ENCODE data around the gene SF1.

Gene SF1

DNA sequence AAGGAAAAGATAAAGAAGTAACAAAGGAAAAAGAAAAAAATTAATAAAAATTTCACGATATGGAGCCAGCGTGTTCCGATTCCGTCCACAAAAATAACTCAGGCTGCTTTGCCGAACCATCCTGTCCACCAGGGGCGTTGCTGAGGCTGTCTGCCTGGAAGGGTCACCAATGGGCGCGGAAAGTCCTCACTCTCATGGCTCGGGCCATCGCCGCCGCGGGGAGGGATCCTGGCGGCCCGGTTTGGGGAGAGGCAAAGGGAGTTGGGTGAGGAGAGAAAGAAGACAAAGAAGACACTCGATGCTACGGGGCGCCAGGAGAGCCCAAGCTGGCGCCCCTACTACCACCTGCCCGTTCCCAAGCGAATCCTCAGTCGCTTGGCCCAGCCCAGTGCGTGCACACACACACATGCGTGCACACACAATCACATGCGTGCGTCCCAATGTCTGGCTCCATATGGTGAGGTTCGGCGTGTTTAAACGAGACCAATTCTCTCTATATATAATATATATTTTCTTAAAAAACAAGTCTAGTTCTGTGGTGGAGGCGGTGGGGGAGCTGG lies 13.0 kb downstream of the SF1 start:
- Histone ChIP-seq H3K27ac (no peak overlapping the region), H3K36me3 (peaks cover 77% of the 10 kb centered on the region), H3K4me3 (ENCODE audit: low read depth, low read length) (no peak overlapping the region), H3K27me3 (ENCODE audit: insufficient read depth, low read depth, severe bottlenecking) (no peaks in the 10 kb centered on the region), H3K9me3 (ENCODE audit: severe bottlenecking) (no peaks in the 10 kb centered on the region)
- DNase-seq, result no peak
- TF ChIP-seq, protein P1, sequence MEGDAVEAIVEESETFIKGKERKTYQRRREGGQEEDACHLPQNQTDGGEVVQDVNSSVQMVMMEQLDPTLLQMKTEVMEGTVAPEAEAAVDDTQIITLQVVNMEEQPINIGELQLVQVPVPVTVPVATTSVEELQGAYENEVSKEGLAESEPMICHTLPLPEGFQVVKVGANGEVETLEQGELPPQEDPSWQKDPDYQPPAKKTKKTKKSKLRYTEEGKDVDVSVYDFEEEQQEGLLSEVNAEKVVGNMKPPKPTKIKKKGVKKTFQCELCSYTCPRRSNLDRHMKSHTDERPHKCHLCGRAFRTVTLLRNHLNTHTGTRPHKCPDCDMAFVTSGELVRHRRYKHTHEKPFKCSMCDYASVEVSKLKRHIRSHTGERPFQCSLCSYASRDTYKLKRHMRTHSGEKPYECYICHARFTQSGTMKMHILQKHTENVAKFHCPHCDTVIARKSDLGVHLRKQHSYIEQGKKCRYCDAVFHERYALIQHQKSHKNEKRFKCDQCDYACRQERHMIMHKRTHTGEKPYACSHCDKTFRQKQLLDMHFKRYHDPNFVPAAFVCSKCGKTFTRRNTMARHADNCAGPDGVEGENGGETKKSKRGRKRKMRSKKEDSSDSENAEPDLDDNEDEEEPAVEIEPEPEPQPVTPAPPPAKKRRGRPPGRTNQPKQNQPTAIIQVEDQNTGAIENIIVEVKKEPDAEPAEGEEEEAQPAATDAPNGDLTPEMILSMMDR (IDR thresholded peaks at IDR 0.05; ENCODE audit: low read depth, low read length), result peak; percentile 51

DNA sequence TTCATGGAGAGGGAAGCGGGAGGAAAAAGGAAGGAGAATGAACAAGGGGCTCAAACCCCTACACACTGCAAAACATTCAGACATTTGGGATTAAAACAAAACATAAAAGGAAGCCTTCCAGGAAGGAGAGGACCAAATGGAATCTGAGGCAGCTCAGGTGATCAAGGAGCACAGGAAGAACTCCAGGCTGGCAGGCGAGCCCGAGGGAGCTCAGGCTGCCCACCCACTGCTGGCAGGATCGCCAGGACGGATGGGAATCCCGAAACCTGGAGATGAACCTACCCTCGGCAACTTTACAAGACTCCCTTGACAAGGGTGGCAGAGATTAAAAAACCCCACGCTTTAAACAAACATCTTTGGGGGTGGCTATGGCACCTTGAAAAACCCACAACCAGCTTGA lies 13.6 kb downstream of the SF1 start:
- Histone ChIP-seq H3K27me3 (ENCODE audit: insufficient read depth, low read depth, severe bottlenecking) (no peaks in the 10 kb centered on the region), H3K9me3 (ENCODE audit: severe bottlenecking) (no peaks in the 10 kb centered on the region), H3K27ac (no peak overlapping the region), H3K4me3 (ENCODE audit: low read depth, low read length) (no peak overlapping the region), H3K36me3 (peaks cover 70% of the 10 kb centered on the region)
- TF ChIP-seq, protein P1 (IDR thresholded peaks at IDR 0.05; ENCODE audit: low read depth, low read length), result no peak
- DNase-seq, result no peak

DNA sequence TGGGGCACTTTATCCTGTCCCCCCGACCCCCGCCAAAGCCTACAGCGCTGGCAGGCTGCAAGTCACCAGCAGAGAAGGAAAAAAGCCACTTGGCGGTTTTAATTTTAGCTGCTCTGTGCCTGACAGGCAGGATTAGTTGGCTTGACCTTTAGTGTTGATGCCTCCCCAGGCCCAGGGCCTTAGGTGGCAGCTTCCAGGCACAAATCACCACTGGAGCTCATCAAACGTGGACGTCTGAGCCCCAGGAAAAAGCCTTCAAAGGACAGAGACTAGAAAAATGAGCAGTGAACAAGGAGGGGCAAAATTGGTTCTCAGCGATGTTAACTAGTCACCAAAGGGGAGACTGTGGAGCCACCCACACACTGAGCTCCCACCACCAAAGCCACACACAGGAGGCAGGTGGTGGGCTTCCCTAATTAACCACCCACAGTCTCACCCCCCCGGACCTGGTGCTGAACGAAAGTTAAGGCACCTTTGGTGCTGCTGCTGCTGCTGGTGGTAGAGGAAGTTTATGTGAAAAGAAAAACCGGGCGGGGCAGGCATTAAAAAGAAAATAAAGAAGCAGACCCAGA lies 14.2 kb downstream of the SF1 start:
- TF ChIP-seq, protein P1 (IDR thresholded peaks at IDR 0.05; ENCODE audit: low read depth, low read length), result no peak
- no peak overlapping the region for H3K4me3 ChIP-seq (ENCODE audit: low read depth, low read length)
- H3K27me3 ChIP-seq (ENCODE audit: insufficient read depth, low read depth, severe bottlenecking), result no peaks in the 10 kb centered on the region
- H3K27ac ChIP-seq, result peak overlapping the region; percentile 22
- H3K36me3 ChIP-seq, result peaks cover 64% of the 10 kb centered on the region
- no peak for DNase-seq
- no peaks in the 10 kb centered on the region for H3K9me3 ChIP-seq (ENCODE audit: severe bottlenecking)

DNA sequence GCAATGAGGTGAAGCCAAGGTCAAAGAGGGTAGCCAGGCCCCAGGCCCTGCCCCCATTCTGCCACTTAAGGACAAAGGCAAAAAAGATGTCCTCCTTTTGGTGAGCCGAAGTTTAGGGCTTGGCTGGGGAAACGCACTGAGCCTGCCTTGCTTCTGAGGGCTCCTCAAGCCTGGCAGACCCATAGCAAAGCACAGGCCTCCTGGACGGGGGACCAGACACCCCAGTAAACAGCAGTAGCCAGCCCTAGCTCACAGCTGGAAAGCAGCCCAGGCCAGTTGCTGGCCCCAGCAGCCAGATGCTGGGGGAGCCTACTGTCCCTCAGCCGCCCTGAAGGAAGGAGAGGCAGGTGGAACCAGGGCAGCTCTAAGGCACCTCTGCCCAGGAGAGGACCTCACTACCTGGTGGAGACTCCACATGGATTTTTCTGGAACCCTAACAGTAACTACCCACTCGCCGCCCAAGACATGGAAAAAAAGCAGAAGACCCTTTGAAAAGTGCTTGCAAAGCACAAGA lies 14.8 kb downstream of the SF1 start:
- H3K4me3 ChIP-seq (ENCODE audit: low read depth, low read length), result no peak overlapping the region
- peaks cover 59% of the 10 kb centered on the region for H3K36me3 ChIP-seq
- peak overlapping the region; percentile 22 for H3K27ac ChIP-seq
- H3K27me3 ChIP-seq (ENCODE audit: insufficient read depth, low read depth, severe bottlenecking), result no peaks in the 10 kb centered on the region
- no peak for DNase-seq
- TF ChIP-seq, protein P1 (IDR thresholded peaks at IDR 0.05; ENCODE audit: low read depth, low read length), result no peak
- H3K9me3 ChIP-seq (ENCODE audit: severe bottlenecking), result no peaks in the 10 kb centered on the region

DNA sequence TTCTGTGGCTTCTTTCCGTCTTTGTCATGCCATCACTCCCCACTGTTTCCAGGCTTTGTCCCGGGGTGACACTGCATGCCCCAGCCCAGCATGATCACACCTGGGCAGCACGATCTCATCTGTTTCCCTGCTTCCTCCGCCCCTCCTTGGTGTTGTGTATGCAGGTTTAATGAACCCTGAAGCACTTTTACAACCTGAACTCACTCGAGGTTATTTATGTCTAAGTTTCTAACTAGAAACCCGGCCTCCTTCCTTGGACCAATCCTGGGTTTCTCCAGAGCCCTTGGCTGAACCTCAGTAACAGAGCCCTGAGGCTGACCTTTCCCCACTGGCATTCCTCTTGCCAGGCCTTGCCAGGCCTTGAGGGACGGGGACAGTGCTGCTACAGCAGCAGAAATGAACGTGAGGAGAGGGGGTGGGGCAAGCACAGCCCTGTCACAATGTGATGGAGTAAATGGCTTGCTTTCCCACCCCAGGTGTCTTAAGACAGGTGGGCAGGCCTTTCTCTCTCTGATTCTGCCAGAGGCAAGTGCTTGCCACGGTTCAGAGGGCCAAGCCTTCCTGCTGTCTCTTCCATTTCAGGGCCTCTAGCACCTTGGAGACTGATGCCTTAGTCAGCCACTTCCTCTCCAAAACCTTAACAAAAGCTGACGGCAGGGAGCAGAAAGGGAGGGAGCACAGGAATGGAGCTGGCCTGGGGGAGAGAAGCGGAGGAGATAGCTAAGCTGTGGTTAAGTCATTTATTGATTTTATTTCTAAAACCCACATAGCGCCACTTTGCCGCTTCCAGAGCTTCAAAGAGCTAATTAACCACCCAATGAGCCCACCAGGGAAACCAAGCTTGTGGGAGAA lies 15.4 kb downstream of the SF1 start:
- Histone ChIP-seq H3K36me3 (peaks cover 52% of the 10 kb centered on the region), H3K4me3 (ENCODE audit: low read depth, low read length) (no peak overlapping the region), H3K27ac (peak overlapping the region; percentile 22), H3K27me3 (ENCODE audit: insufficient read depth, low read depth, severe bottlenecking) (no peaks in the 10 kb centered on the region), H3K9me3 (ENCODE audit: severe bottlenecking) (no peaks in the 10 kb centered on the region)
- no peak for DNase-seq
- TF ChIP-seq, protein P1 (IDR thresholded peaks at IDR 0.05; ENCODE audit: low read depth, low read length), result no peak

All from WERI-Rb-1 (cell line).